Tibial artery (tissue), 4 donors: ENCODE measurements around the gene TM9SF4.
A peak's percentile ranks its signal among the peaks of the same experiment; 100 is the strongest.

ENCODE experiments used
- DNase-seq, 2 donors: peaks; one replicate each; pipeline ENCODE4 v3.0.0-alpha.2; 2019
- H3K27ac ChIP-seq, 2 donors: fragments of 200-600 bp; sonication (generic) in 1 of 2; 1 replicate in 1 of 2; 2 replicates in 1 of 2; pipeline ENCODE4 v1.5.1; 2018 to 2019; ENCODE audit warnings: mild to moderate bottlenecking in 1 of 2
- H3K27me3 ChIP-seq, 2 donors: fragments of 200-600 bp; sonication (generic) in 1 of 2; one replicate each; pipeline versions ENCODE4 v1.5.1 to v1.6.0; 2016 to 2019
- H3K36me3 ChIP-seq, 3 donors: fragments of 200-600 bp; sonication (generic) in 2 of 3; one replicate each; pipeline ENCODE4 v1.5.1; 2016 to 2019; ENCODE audit warnings: mild to moderate bottlenecking in 2 of 3
- H3K4me1 ChIP-seq, 4 donors: fragments of 200-600 bp; sonication (generic) in 2 of 4; 1 replicate in 3 of 4; 2 replicates in 1 of 4; pipeline ENCODE4 v1.5.1; 2016 to 2019
- H3K4me3 ChIP-seq, 2 donors: fragments of 200-600 bp; sonication (generic) in 1 of 2; 1 replicate in 1 of 2; 2 replicates in 1 of 2; pipeline ENCODE4 v1.5.1; 2018 to 2019; ENCODE audit warnings: mild to moderate bottlenecking in 2 of 2
- H3K9me3 ChIP-seq, 3 donors: fragments of 200-600 bp; sonication (generic) in 1 of 3; one replicate each; pipeline ENCODE4 v1.5.1; 2016 to 2019
- CTCF ChIP-seq, 2 experiments: fragments of 200-600 bp in 1 of 2; fragments of 450-650 bp in 1 of 2; IDR thresholded peaks; one replicate each; pipeline ENCODE4 v1.5.1; 2017 to 2019; ENCODE audit warnings: antibody characterized with exemption in 2 of 2, mild to moderate bottlenecking in 1 of 2, moderate library complexity in 1 of 2
- intact Hi-C: fragments of 100-400 bp; cut with DNase I; formaldehyde crosslinking; loops from one replicate; pipeline ENCODE4 v1.15.0; 2023; ENCODE audit warnings: low total_unique reads

The TM9SF4 gene

GRCh38 chr20:32138921-32139320, 29.4 kb downstream of the TM9SF4 start:
- peak in 1 of 2 donors; percentile 3 for DNase-seq
- no peak overlapping the region for H3K4me3 ChIP-seq
- no peaks in the 10 kb centered on the region for H3K9me3 ChIP-seq
- intact Hi-C loops = no loop called here
- H3K4me1 ChIP-seq = no peaks in the 10 kb centered on the region
- H3K36me3 ChIP-seq = peaks cover 76 to 96% (median 78%) of the 10 kb centered on the region in 3 donors
- no peak overlapping the region for H3K27ac ChIP-seq
- no peaks in the 10 kb centered on the region for H3K27me3 ChIP-seq
- no peak for TF ChIP-seq CTCF (IDR thresholded peaks at IDR 0.05)

GRCh38 chr20:32139947-32140346, 30.4 kb downstream of the TM9SF4 start:
- no peak overlapping the region for H3K27ac ChIP-seq
- no peak overlapping the region for H3K4me3 ChIP-seq
- no peaks in the 10 kb centered on the region for H3K9me3 ChIP-seq
- no peak for DNase-seq
- intact Hi-C loops = no loop called here
- no peak for TF ChIP-seq CTCF (IDR thresholded peaks at IDR 0.05)
- no peaks in the 10 kb centered on the region for H3K4me1 ChIP-seq
- H3K27me3 ChIP-seq = no peaks in the 10 kb centered on the region
- peaks cover 86 to 96% (median 89%) of the 10 kb centered on the region in 3 donors for H3K36me3 ChIP-seq

GRCh38 chr20:32140603-32141002, 31.1 kb downstream of the TM9SF4 start:
- Histone ChIP-seq H3K36me3 (peaks cover 93 to 98% (median 95%) of the 10 kb centered on the region in 3 donors), H3K27ac (no peak overlapping the region), H3K4me1 (no peaks in the 10 kb centered on the region), H3K4me3 (no peak overlapping the region), H3K27me3 (no peaks in the 10 kb centered on the region), H3K9me3 (no peaks in the 10 kb centered on the region)
- no peak for TF ChIP-seq CTCF (IDR thresholded peaks at IDR 0.05)
- intact Hi-C loops = no loop called here
- DNase-seq = peak in 1 of 2 donors; percentile 46

GRCh38 chr20:32141465-32141980, 32.0 kb downstream of the TM9SF4 start:
- H3K9me3 ChIP-seq = no peaks in the 10 kb centered on the region
- H3K36me3 ChIP-seq = peaks cover 93 to 98% (median 95%) of the 10 kb centered on the region in 3 donors
- DNase-seq = no peak
- H3K27me3 ChIP-seq = no peaks in the 10 kb centered on the region
- no peak overlapping the region for H3K4me3 ChIP-seq
- no peak for TF ChIP-seq CTCF (IDR thresholded peaks at IDR 0.05)
- no peaks in the 10 kb centered on the region for H3K4me1 ChIP-seq
- intact Hi-C loops = no loop called here
- H3K27ac ChIP-seq = no peak overlapping the region

- intact Hi-C loops = no loop called here
- H3K36me3 ChIP-seq = peaks cover 93 to 98% (median 95%) of the 10 kb centered on the region in 3 donors
Measured at GRCh38 chr20:32142088-32142487, 32.6 kb downstream of the TM9SF4 start.

More at GRCh38 chr20:32142088-32142487, 32.6 kb downstream of the TM9SF4 start:
- TF ChIP-seq CTCF (IDR thresholded peaks at IDR 0.05) = no peak
- no peaks in the 10 kb centered on the region for H3K27me3 ChIP-seq
- H3K4me3 ChIP-seq = no peak overlapping the region
- no peak for DNase-seq
- no peaks in the 10 kb centered on the region for H3K9me3 ChIP-seq
- H3K4me1 ChIP-seq = no peaks in the 10 kb centered on the region
- no peak overlapping the region for H3K27ac ChIP-seq
